Inferior parietal cortex (tissue), 1 donor: Measurements from ENCODE around the gene MYOT.
"Not testable (repeated sequence)": the region's sequence is repeated elsewhere in the genome, so short reads cannot be mapped to it uniquely, and the experiment has no call there.

Experiments
- DNase-seq: peaks from one replicate; pipeline ENCODE4 v3.0.0-alpha.2; 2016; ENCODE audit errors: extremely low spot score

MYOT gene, protein sequence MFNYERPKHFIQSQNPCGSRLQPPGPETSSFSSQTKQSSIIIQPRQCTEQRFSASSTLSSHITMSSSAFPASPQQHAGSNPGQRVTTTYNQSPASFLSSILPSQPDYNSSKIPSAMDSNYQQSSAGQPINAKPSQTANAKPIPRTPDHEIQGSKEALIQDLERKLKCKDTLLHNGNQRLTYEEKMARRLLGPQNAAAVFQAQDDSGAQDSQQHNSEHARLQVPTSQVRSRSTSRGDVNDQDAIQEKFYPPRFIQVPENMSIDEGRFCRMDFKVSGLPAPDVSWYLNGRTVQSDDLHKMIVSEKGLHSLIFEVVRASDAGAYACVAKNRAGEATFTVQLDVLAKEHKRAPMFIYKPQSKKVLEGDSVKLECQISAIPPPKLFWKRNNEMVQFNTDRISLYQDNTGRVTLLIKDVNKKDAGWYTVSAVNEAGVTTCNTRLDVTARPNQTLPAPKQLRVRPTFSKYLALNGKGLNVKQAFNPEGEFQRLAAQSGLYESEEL

DNA sequence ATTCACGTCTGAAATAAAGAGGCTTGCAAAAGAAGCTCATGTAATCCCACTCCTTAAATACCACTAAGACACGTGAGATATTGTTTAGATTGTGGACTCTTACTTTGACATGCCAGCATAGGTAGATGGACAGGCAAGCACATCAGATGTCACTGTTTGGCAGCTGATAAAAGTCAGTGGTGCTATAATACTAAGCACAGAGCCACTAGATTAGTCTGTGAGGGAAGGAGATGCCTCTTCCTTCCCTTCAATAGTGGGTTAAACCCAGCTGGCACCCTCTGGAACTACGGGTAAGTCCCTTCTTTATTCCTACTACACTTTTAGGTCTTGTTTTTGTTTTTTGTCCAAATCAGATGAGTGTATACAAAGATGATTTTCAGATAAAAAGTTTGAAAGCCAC lies at the start of gene MYOT:
TSS of gene MYOT (plus strand) at position 197 of the 400 bp plus-strand sequence. CDS start 2,792 bp downstream, outside the sequence.
- DNase-seq, result no peak

DNA sequence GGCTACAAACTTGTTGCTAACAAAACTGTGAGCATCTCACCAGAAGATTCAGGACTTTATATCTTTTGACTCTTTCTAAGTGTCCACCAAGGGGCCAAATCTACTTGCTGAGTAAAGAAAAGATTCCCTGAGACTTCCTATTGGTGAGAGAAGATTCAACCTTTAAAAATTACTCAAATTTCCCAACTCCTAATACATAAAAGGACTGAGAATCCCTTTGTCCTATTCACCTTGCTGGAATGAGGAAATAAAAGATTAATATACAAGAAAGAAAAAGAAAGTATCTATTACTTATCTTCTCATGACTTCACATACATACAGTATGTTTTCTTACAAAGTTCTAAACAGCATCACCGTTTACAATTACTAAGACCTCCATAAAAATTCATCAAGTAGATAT lies 47.9 kb upstream of the MYOT start:
- no peak for DNase-seq

DNA sequence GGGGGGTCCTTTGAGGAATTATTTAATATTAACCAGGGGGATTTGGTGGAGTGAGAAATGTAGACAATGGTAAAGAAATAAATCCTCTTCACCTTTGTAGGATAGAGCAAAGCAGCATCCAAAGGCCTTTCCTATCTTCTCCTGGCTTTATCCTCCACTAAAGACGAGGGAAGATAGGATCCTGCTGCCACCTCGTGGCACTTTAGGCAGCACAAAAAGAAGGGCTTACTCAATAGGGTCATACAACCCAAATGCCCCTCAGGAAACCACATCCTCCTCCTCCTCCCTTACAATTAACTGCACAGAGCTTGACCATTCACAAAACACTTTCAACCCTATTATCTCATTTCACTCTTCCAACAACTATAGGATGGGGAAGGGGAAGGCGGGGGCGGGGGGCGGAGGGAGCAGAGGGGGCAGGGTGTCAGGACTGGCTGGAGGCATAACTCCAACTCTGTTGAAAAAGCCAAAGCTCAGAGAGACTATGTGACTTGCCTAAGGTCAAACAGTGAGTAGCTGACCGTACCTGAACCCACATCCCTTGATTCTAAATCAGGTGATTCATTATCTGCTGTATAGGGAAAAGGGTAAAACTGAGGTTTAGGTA lies 45.4 kb upstream of the MYOT start:
- peak; percentile 69 for DNase-seq

DNA sequence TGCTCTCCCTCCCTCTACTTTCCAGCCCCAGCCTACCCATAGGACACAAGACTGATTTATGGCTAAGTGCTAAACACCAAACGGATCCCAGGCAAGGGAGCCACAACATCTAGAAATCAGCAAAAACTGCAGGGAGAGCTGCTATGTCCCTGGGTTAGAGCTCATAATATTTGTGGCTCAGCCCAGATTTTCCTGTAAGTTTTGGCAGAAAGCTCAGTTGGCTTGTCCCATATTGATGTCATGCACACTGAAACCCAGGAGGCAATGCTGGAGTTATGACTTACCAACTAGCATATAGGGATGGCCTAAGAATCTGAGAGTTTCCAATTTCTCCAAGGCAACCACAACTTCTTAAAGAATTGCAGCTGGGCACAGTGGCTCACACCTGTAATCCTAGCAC lies 44.7 kb upstream of the MYOT start:
- no peak for DNase-seq

DNA sequence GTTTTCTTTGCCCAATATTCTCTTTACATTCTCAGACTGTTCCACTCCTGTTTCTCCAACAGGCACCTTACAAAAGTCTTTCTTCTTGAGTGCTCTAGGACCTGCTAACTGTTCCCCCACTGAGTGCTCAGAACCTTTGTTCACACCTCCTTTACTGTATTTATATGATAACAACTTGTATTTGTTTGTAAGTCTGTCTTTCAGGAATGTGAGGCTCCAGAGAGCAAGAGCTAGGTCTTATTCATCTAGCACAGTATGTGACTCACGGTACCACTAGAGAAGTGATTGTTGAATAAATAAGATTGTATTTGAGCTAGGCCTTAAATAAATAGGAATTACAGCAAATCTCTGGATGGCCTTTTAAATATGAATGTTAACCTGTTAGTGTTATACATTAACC lies 42.5 kb upstream of the MYOT start:
- DNase-seq, result no peak

DNA sequence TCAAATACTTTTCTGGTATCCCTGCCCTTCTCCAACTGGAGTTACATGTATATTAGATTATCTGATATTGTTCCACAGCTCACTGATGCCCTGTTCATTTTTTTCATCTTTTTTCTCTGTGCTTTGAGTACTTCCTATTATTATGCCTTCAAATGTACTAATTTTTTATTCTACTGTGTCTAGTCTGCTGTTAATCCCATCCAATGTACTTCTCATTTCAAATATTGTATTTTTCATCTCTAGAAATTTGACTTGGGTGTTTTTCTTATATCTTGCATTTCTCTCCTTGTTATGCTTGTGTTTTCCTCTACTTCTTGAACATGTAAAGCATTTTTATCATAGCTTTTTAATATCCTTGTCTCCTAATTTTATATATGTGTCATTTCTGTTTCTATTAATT lies 41.6 kb upstream of the MYOT start:
- DNase-seq, result no peak

DNA sequence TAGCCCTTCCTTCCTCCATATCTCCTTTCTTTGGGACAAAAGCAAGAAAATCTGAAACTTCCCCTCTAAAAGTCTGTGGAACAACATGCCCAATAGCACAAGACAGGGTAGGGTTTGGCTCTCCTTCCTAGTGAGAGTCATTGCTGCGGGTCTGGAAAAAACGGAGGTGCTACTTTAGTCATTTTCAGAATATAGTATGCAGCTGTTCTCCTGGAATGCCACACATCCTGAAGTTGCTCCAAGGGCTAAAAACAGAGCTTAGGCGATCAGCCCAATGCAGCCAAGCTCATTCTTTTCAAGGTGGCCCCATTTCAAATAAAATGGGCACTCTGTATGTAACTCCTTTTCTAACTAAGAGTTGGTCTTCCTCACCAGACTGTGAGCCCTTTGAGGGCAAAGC lies 39.5 kb upstream of the MYOT start:
- no peak for DNase-seq

DNA sequence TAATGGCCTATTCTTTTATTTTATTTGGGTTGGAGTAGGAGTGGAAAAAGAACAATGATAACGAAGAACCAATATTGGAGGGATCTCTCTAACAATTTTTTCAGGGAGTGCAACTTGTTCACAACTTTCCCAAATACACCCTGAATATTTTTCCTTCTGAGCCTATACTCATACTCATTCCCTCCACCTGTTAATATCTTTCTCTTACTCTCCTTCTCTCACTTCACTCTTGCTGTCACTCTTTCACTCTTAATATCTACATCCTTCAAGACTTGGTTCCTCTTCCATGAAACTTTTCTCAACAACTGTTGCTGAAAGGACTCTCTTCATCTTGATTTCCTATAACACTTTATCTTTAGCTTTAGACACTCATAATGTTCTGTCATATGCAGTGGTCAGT lies 39.0 kb upstream of the MYOT start:
- no peak for DNase-seq

DNA sequence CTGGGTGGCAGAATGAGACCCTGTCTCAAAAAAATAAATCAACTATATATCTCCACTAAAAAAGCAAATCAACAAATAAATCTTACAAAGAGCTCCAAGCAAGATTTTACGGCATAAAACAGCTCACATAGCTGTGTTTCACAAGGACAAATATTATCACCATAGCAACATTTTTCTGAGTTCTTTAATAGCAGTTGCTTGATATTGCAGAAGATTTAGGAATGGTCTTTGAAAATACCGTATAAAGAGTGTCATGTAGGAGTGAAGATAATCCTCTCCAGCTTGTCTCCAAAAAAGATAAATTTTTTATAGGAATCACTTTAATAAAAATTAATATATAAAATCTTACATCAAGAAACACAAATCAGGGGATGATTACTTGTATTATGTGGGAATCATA lies 36.6 kb upstream of the MYOT start:
- DNase-seq, result no peak

DNA sequence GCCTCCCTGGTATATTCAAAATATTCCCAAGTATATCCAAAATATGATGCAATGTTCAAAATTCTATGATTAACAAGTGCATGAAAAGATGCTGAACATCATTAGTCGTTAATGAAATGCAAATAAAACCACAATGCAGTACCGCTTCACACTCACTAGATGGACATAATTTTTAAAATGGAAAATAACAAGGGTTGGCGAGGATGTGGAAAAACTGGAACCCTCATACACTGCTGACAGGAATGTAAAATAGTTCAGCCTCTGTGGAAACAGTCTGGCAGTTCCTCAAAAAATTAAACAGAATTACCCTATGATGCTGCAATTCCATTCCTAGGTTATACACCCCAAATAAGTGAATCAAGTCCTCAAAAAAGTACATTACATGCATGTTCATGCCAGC lies 36.1 kb upstream of the MYOT start:
- no peak for DNase-seq

DNA sequence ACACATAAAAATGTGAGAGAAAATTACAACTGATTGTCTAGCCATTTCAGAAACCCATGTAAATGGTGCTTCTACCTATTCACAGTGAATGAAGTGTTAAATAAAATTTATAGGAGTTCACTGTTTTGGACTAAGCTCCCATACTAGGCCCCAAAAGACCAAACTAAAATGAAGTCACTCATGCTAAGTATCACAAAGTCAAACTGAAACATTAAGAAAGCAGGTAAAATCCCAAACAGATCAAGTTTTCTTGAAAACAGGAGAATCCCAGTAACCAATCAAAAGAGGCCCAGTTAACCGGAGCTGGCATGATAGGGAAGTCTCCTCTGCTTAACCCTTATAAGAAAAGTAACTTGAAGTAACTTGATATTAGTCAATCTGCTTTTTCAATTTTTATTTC lies 35.2 kb upstream of the MYOT start:
- no peak for DNase-seq

DNA sequence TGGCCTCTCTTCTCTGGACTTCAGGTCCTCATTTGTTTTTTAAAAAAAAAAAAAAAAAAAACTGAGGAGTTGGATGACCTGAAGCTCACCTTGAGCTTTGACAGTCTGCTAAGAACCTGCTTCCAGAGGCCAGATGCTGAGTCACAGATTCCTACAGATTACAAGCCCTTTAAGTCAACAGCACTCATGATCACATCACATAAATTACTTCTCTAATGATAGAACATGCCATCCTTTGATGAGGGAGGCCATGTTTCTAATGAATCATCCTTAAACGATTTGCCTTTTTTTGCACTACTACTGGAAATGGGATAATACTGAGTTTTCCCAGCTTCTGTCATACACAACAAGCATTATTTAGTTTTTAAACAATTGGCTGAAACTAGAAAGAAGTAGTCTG lies 34.2 kb upstream of the MYOT start:
- DNase-seq, result no peak

DNA sequence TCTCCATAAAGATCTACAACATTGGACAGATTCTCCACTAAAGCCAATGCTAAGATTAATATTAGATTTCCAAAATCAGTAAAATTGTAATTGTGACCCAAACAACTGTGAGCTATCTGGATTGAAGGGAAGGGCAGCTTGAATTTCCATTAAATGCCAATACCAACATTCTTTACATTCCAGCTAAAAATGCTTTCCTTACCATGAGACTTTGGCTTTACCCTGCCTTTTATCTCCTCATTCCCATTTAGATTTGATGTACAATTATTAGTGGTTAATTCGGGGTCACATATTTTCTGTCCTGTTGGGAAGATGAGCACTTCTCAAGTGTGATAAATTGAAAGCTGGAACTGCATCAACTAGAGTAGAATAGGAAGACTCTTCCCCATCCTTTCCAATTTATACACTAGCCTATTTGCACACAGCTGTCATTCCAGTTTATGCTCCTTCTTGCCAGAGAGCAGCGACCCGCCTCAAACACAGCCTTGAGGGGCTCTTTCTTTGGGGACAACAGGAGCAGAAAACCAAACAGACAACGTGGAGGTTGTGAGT lies 33.1 kb upstream of the MYOT start:
- no peak for DNase-seq

DNA sequence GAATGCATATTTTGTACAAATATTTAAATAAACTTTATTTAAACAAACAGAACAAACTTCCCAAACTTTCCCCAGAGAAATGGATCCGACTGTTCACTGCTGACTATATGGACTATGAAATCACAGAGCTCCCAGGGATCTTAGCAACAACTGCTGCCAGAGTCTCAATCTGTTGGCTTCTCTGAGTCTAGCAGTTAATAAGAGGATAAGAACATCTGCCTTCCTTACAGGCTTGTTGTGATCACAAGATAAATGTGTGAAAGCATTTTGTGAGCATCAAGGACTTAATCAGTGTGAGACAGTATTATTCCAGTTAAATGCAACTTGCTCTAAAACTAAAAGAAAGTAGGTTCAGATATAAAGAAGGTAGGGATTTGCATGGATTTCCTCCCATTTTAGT lies 31.4 kb upstream of the MYOT start:
- no peak for DNase-seq

DNA sequence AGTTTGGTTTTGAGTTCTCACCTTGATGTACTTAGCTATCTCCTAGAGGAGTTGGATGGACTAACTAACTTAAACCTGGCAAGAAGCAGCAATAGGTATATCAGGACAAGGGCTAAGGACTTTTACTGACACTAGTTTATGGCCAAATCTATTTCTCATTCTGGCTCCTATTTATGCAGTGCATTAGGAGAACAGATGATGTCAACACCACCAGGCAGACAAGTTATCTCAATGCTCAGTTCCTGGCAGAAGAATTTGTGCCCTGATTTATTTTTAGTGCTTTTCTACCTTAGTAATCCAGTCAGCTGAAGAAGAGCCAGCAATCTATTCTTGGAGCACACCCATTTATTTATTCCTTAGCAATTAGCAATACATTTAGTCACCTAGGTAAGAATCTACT lies 30.7 kb upstream of the MYOT start:
- DNase-seq, result peak; percentile 72

DNA sequence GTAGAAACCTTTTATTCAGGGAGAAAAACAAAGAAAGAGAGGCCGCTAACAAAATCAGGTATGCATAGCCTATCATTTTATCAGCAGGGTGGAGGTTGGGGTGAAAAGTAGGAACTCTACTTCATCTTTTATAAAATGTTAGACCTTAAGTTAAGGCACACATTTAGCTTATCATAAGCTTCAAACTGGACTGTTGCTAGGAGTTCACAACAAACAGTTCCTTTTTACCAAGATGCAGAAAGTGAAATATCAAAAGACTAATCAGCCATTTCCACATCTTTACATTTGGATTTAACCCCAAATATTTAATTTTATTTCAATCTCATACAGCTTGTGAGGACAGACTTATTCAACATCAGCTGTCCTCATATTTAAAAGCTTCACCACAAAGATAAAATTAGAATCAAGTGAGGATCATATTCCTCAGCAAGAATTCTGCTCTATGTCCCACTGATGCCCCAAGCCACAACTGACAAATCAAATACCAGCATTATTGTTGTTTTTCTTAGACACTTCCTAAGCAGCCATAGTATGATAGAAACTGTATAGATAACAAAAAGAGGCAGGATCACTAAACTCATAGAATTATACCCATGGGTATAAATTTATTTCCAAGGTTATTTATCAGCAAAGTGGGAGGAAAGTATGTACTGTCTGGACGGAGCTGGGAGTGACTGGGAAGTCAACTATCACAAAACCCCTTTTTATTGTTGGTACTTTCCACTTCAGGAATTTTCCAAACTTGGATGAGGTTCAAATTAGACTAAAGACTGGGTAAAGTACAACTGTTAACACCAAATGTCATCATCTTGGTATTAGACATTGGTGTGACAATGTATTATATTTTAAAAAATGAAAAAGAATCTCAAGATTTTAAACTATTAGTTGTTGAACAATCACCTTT lies 29.9 kb upstream of the MYOT start:
- no peak for DNase-seq

DNA sequence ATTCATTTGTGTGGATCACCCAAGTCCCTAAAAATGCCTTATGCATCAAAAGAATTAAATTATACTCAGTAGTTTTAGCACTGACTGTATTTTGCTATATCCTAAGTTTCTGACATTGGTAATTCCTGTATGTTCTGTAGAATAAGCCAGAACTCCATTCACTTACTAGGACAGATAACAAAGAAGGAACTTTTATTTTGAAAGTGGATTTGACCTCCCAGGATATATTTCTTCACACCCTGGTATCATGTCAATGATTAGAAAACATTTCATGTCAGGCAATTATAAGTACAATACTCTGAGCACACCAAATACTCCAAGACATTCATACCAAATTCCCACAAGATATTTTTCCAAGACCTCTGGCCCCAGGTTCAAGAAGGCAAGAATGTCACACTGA lies 28.7 kb upstream of the MYOT start:
- no peak for DNase-seq

DNA sequence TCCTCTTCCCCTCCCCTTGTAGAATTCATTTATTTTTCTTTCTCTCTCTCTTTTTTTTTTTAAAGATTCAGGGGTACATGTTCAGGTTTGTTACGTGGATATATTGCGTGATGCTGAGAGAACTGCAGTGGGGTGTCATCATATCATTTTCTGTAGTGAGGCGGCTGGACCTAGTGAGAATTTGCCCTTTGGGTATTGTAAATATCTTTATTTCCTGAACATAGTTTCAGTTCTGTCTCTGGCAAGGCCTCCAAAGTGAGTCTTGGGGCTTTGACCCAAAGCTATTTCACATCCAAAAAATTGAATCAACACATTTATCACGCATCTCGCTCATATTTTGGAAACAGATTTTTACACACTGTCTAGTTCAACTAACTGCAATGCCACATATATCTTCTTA lies 25.4 kb upstream of the MYOT start:
- DNase-seq, result no peak

DNA sequence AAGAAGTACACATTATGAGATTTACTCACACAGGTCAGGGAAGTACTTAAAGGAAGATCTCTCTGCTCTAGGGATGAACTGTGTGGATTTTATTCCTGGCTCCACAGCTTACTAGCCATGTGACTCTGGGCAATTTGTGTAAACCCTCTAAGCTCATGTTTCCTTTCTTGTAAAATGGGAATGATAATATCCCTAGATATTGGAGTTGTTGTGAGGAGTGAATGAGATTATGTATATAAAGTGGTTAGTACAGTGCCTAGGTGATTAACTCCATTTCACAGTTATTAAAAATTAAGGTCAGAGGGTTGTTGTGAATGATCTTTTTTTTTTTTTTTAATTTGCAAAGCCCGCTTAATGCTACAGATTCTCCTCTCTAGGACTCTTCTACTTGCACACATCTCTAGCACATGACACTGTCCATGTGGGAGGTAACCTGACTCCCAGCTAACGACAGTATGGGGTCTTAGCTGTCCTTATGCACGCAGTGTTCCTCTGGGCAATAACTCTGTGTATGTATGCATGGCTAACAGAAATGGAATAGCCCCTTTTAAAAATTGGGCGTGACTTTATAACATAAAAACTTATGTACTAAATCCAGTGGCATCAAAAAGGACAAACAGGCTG lies 23.9 kb upstream of the MYOT start:
- no peak for DNase-seq

DNA sequence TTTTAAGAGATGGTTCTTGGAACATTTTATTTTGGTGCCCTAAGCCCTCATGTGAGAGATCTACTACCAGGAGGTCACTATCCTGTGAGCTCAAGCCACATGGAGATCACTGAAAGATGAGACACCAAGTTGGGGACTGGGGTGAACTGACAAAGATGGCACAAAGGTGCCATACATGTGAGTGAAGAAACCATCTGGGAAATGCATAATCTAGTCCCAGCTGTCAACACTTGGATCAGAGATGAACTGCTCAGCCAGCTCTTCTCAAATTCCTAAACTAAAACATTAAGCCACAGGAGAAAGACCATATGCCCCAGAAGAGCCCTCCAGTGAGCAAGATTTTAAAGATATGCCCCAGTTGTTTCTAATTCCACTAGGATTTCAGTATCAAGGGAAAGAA lies 22.2 kb upstream of the MYOT start:
- no peak for DNase-seq

DNA sequence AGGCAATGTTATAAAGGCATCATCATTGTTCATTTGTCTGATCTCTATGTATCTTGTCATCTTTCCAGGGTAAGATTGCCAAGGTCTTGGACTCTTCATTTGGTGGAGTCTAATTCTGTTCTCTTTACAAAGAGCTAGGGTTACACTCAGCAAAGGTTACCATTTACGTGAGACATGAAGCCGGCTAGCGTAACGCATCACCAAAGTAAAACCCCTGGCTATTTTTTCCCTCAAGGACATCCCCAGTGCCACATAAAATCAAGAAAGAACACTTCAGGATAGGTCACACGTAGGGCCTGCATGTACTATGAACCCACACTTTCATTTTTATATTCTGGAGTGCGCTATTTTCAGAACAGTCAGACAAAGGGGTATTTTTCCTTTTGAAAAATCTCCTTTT lies 20.0 kb upstream of the MYOT start:
- DNase-seq, result no peak

DNA sequence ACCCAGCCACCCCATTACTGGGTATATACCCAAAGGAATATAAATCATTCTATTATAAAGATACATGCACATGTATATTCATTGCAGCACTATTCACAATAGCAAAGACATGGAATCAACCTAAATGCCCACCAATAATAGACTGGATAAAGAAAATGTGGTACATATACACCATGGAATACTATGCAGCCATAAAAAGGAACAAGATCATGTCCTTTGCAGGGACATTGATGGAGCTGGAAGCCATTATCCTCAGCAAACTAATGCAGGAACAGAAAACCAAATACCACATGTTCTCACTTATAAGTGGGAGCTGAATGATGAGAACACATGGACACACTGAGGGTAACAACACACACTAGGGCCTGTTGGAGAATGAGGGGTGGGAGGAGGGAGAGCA lies 14.5 kb upstream of the MYOT start:
- DNase-seq, result not testable (repeated sequence)
